NT2/D1 (cell line): ENCODE measurements around the gene PARP4.

Experiments
- SUZ12 ChIP-seq: IDR thresholded peaks from 2 replicates; pipeline ENCODE4 v1.6.1; 2011; ENCODE audit not compliant: insufficient read length, insufficient read depth; ENCODE audit errors: extremely low read depth
- YY1 ChIP-seq: IDR thresholded peaks from 2 replicates; pipeline ENCODE4 v1.6.1; 2011; ENCODE audit not compliant: insufficient read length, insufficient read depth

- no peak for TF ChIP-seq SUZ12
- no peak for TF ChIP-seq YY1
Observed at GRCh38 chr13:24527266-24527775, 14.7 kb upstream of the PARP4 start.
